HL-60 (cell line): ENCODE measurements around the gene SORBS2.

Experiments used
- GABPA ChIP-seq: IDR thresholded peaks from 2 replicates; pipeline ENCODE4 v1.6.1; 2012; ENCODE audit warnings: low read depth
- POLR2AphosphoS5 ChIP-seq: IDR thresholded peaks from 2 replicates; pipeline ENCODE4 v1.6.1; 2012; ENCODE audit warnings: low read depth
- SPI1 ChIP-seq: IDR thresholded peaks from 2 replicates; pipeline ENCODE4 v1.6.1; 2012; ENCODE audit warnings: low read depth, mild to moderate bottlenecking, borderline replicate concordance
- TF ChIP-seq, protein P1 (sequence below): IDR thresholded peaks from one replicate; pipeline ENCODE4 v1.5.1; 2011; ENCODE audit warnings: low read length, control low read depth, inconsistent platforms; ENCODE audit not compliant: insufficient read depth
- TF ChIP-seq, protein P2 (sequence below): IDR thresholded peaks from 2 replicates; pipeline ENCODE4 v1.6.1; 2012; ENCODE audit warnings: low read depth; ENCODE audit not compliant: insufficient replicate concordance

DNA sequence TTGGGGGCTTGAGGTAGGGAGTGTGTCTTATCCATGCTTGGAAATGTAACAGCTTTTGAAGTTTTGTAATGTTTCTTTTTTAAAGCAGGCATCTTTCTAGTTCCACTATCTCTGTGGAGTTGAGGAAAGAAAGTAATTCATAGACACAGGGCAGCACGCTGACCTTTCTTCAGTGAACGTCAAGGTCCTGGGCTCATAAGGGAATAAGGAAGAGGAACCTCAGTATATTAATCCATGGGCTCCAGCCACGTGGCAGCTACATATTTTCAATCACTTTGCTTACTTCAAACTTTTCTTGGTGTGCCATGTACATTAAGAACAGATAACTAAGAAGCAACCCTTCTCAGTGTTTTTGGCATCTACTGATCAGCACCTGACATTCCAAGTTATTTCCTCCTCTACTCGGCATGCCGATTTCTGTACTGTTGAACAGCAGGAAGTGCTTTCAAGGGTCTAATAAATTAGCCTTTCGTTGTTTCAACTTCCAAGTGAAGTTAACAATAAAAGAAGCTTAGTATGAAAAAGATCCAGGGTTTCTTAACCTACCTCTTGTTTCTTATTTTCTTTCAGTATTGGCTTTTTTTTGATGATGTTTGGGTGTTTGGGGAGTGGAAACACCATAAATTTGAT, 88.2 kb downstream of the SORBS2 start:
- TF ChIP-seq, protein P1, sequence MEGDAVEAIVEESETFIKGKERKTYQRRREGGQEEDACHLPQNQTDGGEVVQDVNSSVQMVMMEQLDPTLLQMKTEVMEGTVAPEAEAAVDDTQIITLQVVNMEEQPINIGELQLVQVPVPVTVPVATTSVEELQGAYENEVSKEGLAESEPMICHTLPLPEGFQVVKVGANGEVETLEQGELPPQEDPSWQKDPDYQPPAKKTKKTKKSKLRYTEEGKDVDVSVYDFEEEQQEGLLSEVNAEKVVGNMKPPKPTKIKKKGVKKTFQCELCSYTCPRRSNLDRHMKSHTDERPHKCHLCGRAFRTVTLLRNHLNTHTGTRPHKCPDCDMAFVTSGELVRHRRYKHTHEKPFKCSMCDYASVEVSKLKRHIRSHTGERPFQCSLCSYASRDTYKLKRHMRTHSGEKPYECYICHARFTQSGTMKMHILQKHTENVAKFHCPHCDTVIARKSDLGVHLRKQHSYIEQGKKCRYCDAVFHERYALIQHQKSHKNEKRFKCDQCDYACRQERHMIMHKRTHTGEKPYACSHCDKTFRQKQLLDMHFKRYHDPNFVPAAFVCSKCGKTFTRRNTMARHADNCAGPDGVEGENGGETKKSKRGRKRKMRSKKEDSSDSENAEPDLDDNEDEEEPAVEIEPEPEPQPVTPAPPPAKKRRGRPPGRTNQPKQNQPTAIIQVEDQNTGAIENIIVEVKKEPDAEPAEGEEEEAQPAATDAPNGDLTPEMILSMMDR, result no peak
- TF ChIP-seq POLR2AphosphoS5 (no peak), GABPA (no peak), SPI1 (no peak)
- TF ChIP-seq, protein P2, sequence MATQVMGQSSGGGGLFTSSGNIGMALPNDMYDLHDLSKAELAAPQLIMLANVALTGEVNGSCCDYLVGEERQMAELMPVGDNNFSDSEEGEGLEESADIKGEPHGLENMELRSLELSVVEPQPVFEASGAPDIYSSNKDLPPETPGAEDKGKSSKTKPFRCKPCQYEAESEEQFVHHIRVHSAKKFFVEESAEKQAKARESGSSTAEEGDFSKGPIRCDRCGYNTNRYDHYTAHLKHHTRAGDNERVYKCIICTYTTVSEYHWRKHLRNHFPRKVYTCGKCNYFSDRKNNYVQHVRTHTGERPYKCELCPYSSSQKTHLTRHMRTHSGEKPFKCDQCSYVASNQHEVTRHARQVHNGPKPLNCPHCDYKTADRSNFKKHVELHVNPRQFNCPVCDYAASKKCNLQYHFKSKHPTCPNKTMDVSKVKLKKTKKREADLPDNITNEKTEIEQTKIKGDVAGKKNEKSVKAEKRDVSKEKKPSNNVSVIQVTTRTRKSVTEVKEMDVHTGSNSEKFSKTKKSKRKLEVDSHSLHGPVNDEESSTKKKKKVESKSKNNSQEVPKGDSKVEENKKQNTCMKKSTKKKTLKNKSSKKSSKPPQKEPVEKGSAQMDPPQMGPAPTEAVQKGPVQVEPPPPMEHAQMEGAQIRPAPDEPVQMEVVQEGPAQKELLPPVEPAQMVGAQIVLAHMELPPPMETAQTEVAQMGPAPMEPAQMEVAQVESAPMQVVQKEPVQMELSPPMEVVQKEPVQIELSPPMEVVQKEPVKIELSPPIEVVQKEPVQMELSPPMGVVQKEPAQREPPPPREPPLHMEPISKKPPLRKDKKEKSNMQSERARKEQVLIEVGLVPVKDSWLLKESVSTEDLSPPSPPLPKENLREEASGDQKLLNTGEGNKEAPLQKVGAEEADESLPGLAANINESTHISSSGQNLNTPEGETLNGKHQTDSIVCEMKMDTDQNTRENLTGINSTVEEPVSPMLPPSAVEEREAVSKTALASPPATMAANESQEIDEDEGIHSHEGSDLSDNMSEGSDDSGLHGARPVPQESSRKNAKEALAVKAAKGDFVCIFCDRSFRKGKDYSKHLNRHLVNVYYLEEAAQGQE, result no peak
